ENCODE data around the gene TAF1. TPM values are rescaled to one million over a fixed set of nuclear protein-coding genes. Genes with fewer than 3 reads are reported as not detected.
"Not testable (repeated sequence)": the region's sequence is repeated elsewhere in the genome, so short reads cannot be mapped to it uniquely, and the experiment has no call there.

The TAF1 gene
- total and polyA plus RNA-seq, 2 donors (not counting 1 experiment from before 2014, with no cell fraction given), result 19.3 to 49.0 TPM

DNA sequence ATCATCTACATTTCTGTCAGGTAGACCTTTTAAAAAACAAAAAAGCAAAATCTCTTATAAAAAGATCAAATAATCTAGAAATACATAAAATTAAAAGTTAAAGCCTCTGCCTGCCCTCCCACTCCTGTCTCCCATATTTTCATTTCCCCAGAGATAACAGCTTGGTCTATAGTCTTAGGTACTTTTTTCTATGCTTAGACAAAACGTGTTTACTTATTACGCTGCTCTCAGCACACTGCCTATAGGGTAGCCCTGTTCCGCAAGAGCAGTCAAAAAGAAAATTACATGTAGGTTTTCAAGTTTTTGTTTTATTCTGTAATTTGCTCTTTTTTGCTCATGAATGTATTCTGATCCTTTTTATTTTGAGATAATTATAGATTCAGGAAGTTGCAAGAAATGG lies 73.3 kb downstream of the TAF1 start:
- no peak for DNase-seq (ENCODE audit: low read depth in 2 of 2)
- H3K9me3 ChIP-seq (ENCODE audit: control insufficient read depth, insufficient read depth, low read depth, low read length), result no peaks in the 10 kb centered on the region
- H3K4me1 ChIP-seq (ENCODE audit: control insufficient read depth, extremely low read depth, insufficient read depth, low read length), result no peaks in the 10 kb centered on the region
- no peak overlapping the region for H3K4me3 ChIP-seq (replicated peaks in 1 of 4; ENCODE audit: control extremely low read depth in 1 of 4, insufficient read depth in 1 of 4, low read depth in 3 of 4, low read length in 4 of 4)
- H3K79me2 ChIP-seq (ENCODE audit: control insufficient read depth, insufficient read depth, low read length), result no peaks in the 10 kb centered on the region
- H4K20me1 ChIP-seq (ENCODE audit: control insufficient read depth, extremely low read depth, insufficient read depth, low read length), result no peaks in the 10 kb centered on the region
- no peaks in the 10 kb centered on the region for H3K36me3 ChIP-seq (ENCODE audit: control insufficient read depth, insufficient read depth, low read length)
- H2AFZ ChIP-seq (ENCODE audit: low read length), result no peak overlapping the region
- no peak overlapping the region for H3K27ac ChIP-seq (ENCODE audit: insufficient read depth, low read length)
- TF ChIP-seq CTCF (conservative IDR thresholded peaks at IDR 0.05 in 1 of 2, IDR thresholded peaks at IDR 0.05 in 1 of 2; ENCODE audit: low read depth in 1 of 2, low read length in 2 of 2) (no peak), EZH2 (IDR thresholded peaks at IDR 0.05; ENCODE audit: low read length, missing control alignments) (no peak)
- H3K9ac ChIP-seq (ENCODE audit: insufficient read depth, low read length), result no peak overlapping the region
- H3K27me3 ChIP-seq (ENCODE audit: control insufficient read depth, insufficient read depth, low read length), result no peaks in the 10 kb centered on the region
- H3K4me2 ChIP-seq (ENCODE audit: extremely low read depth, insufficient read depth, low read length), result no peak overlapping the region

DNA sequence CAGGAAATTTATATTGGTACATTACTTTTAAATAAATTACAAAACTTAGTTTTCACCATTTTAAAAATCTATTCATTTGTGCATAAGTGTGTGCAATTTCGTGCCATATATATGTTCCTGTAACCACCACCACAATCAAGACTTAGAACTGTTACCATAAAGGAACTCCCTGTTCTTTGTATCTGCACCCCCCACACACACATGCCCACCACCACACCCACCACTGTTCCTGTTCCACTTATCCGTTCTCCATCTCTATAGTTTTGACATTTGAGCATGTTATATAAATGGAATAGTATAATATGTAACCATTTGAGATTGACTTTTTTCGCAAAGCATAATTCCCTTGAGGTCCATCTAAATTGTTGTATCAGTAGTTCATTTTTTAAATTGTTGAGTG lies 73.7 kb downstream of the TAF1 start:
- TF ChIP-seq CTCF (conservative IDR thresholded peaks at IDR 0.05 in 1 of 2, IDR thresholded peaks at IDR 0.05 in 1 of 2; ENCODE audit: low read depth in 1 of 2, low read length in 2 of 2), result no peak
- TF ChIP-seq EZH2 (IDR thresholded peaks at IDR 0.05; ENCODE audit: low read length, missing control alignments), result no peak
- H2AFZ ChIP-seq (ENCODE audit: low read length), result no peak overlapping the region
- H3K4me2 ChIP-seq (ENCODE audit: extremely low read depth, insufficient read depth, low read length), result no peak overlapping the region

DNA sequence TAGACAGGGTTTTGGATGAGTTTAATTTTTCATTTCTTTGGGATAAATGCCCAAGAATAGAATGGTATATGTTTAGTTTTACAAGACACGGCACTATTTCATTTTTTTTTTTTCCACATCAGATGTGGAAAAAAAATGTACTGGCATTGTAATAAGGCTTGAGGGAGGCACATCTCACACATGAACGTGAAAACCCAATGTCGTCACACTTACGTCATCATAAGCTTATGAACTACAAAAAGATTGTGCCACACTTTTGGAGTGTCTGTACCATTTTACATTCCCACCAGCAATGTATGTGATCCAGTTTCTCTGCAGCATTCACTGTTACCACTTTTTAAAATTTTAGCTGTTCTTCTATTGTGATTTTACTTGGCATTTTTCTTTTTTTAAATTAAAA lies 74.2 kb downstream of the TAF1 start:
- Histone ChIP-seq H2AFZ (ENCODE audit: low read length) (no peak overlapping the region), H3K4me1 (ENCODE audit: control insufficient read depth, extremely low read depth, insufficient read depth, low read length) (no peaks in the 10 kb centered on the region), H3K36me3 (ENCODE audit: control insufficient read depth, insufficient read depth, low read length) (no peaks in the 10 kb centered on the region), H3K4me3 (replicated peaks in 1 of 4; ENCODE audit: control extremely low read depth in 1 of 4, insufficient read depth in 1 of 4, low read depth in 3 of 4, low read length in 4 of 4) (no peak overlapping the region), H3K27ac (ENCODE audit: insufficient read depth, low read length) (no peak overlapping the region), H3K27me3 (ENCODE audit: control insufficient read depth, insufficient read depth, low read length) (no peaks in the 10 kb centered on the region), H4K20me1 (ENCODE audit: control insufficient read depth, extremely low read depth, insufficient read depth, low read length) (no peaks in the 10 kb centered on the region), H3K4me2 (ENCODE audit: extremely low read depth, insufficient read depth, low read length) (no peak overlapping the region), H3K9ac (ENCODE audit: insufficient read depth, low read length) (no peak overlapping the region), H3K9me3 (ENCODE audit: control insufficient read depth, insufficient read depth, low read depth, low read length) (no peaks in the 10 kb centered on the region), H3K79me2 (ENCODE audit: control insufficient read depth, insufficient read depth, low read length) (no peaks in the 10 kb centered on the region)
- DNase-seq (ENCODE audit: low read depth in 2 of 2), result no peak
- TF ChIP-seq EZH2 (IDR thresholded peaks at IDR 0.05; ENCODE audit: low read length, missing control alignments) (no peak), CTCF (conservative IDR thresholded peaks at IDR 0.05 in 1 of 2, IDR thresholded peaks at IDR 0.05 in 1 of 2; ENCODE audit: low read depth in 1 of 2, low read length in 2 of 2) (no peak)

More for the DNA sequence above, 73.7 kb downstream of the TAF1 start:
- no peak overlapping the region for H3K9ac ChIP-seq (ENCODE audit: insufficient read depth, low read length)
- no peaks in the 10 kb centered on the region for H3K4me1 ChIP-seq (ENCODE audit: control insufficient read depth, extremely low read depth, insufficient read depth, low read length)
- no peaks in the 10 kb centered on the region for H4K20me1 ChIP-seq (ENCODE audit: control insufficient read depth, extremely low read depth, insufficient read depth, low read length)
- H3K4me3 ChIP-seq (replicated peaks in 1 of 4; ENCODE audit: control extremely low read depth in 1 of 4, insufficient read depth in 1 of 4, low read depth in 3 of 4, low read length in 4 of 4), result no peak overlapping the region
- DNase-seq (ENCODE audit: low read depth in 2 of 2), result no peak
- H3K9me3 ChIP-seq (ENCODE audit: control insufficient read depth, insufficient read depth, low read depth, low read length), result no peaks in the 10 kb centered on the region
- H3K79me2 ChIP-seq (ENCODE audit: control insufficient read depth, insufficient read depth, low read length), result no peaks in the 10 kb centered on the region
- H3K27me3 ChIP-seq (ENCODE audit: control insufficient read depth, insufficient read depth, low read length), result no peaks in the 10 kb centered on the region
- no peak overlapping the region for H3K27ac ChIP-seq (ENCODE audit: insufficient read depth, low read length)
- H3K36me3 ChIP-seq (ENCODE audit: control insufficient read depth, insufficient read depth, low read length), result no peaks in the 10 kb centered on the region

- DNase-seq (ENCODE audit: low read depth in 2 of 2); H3K27me3 ChIP-seq (ENCODE audit: control insufficient read depth, insufficient read depth, low read length); H3K4me1 ChIP-seq (ENCODE audit: control insufficient read depth, extremely low read depth, insufficient read depth, low read length); H3K27ac ChIP-seq (ENCODE audit: insufficient read depth, low read length); H3K79me2 ChIP-seq (ENCODE audit: control insufficient read depth, insufficient read depth, low read length); H3K9me3 ChIP-seq (ENCODE audit: control insufficient read depth, insufficient read depth, low read depth, low read length); H3K4me2 ChIP-seq (ENCODE audit: extremely low read depth, insufficient read depth, low read length); H2AFZ ChIP-seq (ENCODE audit: low read length); H4K20me1 ChIP-seq (ENCODE audit: control insufficient read depth, extremely low read depth, insufficient read depth, low read length); H3K36me3 ChIP-seq (ENCODE audit: control insufficient read depth, insufficient read depth, low read length); H3K9ac ChIP-seq (ENCODE audit: insufficient read depth, low read length); H3K4me3 ChIP-seq (replicated peaks in 1 of 4; ENCODE audit: control extremely low read depth in 1 of 4, insufficient read depth in 1 of 4, low read depth in 3 of 4, low read length in 4 of 4): not testable (repeated sequence)
These were observed 75.7 kb downstream of the TAF1 start for GRCh38 chrX:71441809-71442208.

All from fibroblast of lung (primary cell).